Effector CD4-positive, alpha-beta T cell (primary cell): ENCODE measurements around the gene GRHL1.

Experiments used
- DNase-seq: peaks from one replicate; pipeline ENCODE4 v3.0.0-alpha.2; 2020

GRHL1 gene

GRCh38 chr2:9974343-9974742, 22.9 kb downstream of the GRHL1 start:
- no peak for DNase-seq

- DNase-seq: no peak
Measured at GRCh38 chr2:9975328-9975727, 23.8 kb downstream of the GRHL1 start.

- DNase-seq: no peak
Measured at GRCh38 chr2:9975805-9976447, 24.4 kb downstream of the GRHL1 start.

- DNase-seq: no peak
Measured at GRCh38 chr2:9979977-9980376, 28.5 kb downstream of the GRHL1 start.

- DNase-seq: no peak
Measured at GRCh38 chr2:9980520-9980919, 29.0 kb downstream of the GRHL1 start.

- DNase-seq: no peak
Measured at GRCh38 chr2:9981655-9982054, 30.2 kb downstream of the GRHL1 start.

GRCh38 chr2:9982248-9982647, 30.8 kb downstream of the GRHL1 start:
- DNase-seq: no peak

- DNase-seq: no peak
Measured at GRCh38 chr2:9982891-9983290, 31.4 kb downstream of the GRHL1 start.

- DNase-seq: no peak
Measured at GRCh38 chr2:9983401-9984216, 32.1 kb downstream of the GRHL1 start.

- DNase-seq: no peak
Measured at GRCh38 chr2:9984217-9984739, 32.8 kb downstream of the GRHL1 start.

- DNase-seq: no peak
Measured at GRCh38 chr2:9984871-9985480, 33.5 kb downstream of the GRHL1 start.

- DNase-seq: no peak
Measured at GRCh38 chr2:9985531-9986328, 34.2 kb downstream of the GRHL1 start.

- no peak for DNase-seq
Measured at GRCh38 chr2:9988320-9988719, 36.8 kb downstream of the GRHL1 start.

GRCh38 chr2:9990736-9991135, 39.2 kb downstream of the GRHL1 start:
- no peak for DNase-seq

- DNase-seq: no peak
Measured at GRCh38 chr2:9991221-9991620, 39.7 kb downstream of the GRHL1 start.

- no peak for DNase-seq
Measured at GRCh38 chr2:9991829-9992273, 40.4 kb downstream of the GRHL1 start.

GRCh38 chr2:9992427-9993187, 41.1 kb downstream of the GRHL1 start:
- no peak for DNase-seq

GRCh38 chr2:9993488-9994165, 42.1 kb downstream of the GRHL1 start:
- no peak for DNase-seq

GRCh38 chr2:9994462-9994861, 43.0 kb downstream of the GRHL1 start:
- no peak for DNase-seq

GRCh38 chr2:9995059-9995458, 43.6 kb downstream of the GRHL1 start:
- no peak for DNase-seq

GRCh38 chr2:9996321-9996720, 44.8 kb downstream of the GRHL1 start:
- DNase-seq: no peak
